Measurements from ENCODE around the gene TRIM67. TPM values are rescaled to one million over a fixed set of nuclear protein-coding genes. Genes with fewer than 3 reads are reported as not detected.

TRIM67 gene
- total RNA-seq, 2 donors from 2014 or later, result under 0.01 TPM; not detected in 1

DNA sequence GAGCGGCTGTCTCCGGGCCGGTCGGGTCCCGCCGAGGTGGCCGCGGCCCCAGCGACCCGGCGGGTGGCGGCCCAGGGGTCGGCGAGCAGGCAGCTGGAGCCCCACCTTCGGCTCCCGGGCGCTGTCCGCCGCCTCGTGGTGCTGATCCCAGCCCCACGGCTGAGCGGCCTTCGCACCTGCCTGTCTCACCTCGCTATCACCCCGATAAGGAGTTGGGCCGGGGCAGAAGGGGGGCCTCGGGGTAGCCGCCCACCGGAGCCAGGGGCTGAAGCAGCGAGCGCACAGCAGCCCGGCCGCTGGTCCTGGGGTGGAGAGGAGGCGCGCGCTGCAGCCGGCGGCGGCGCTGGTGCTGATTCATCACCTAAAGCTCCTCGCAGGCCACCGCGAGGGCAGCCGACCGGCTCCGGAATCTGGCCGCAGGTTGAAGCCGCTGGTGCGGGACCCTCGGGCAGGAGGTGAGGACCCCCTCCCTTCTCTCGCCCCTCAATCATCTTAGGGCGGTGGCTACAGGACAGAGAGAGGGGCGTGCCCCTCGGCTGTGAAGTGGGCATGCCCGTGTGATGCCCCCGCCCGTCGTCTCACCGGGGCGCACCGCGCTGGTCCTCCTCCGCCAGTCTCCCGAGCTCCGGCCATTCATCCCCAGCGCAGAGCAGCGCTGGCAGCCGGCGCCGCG is 575 bp downstream of the TRIM67 start:
- Histone ChIP-seq H3K4me1 (peaks cover 26% of the 10 kb centered on the region), H3K9me3 (no peaks in the 10 kb centered on the region), H3K27ac (peak overlapping the region in 1 of 4 donors; percentile 24), H3K4me3 (no peak overlapping the region), H3K27me3 (peaks cover 5 to 17% of the 10 kb centered on the region in 2 donors), H3K36me3 (replicated peaks in 1 of 2; ENCODE audit: insufficient read depth in 1 of 2, low read depth in 2 of 2) (no peaks in the 10 kb centered on the region)
- TF ChIP-seq, protein P1, sequence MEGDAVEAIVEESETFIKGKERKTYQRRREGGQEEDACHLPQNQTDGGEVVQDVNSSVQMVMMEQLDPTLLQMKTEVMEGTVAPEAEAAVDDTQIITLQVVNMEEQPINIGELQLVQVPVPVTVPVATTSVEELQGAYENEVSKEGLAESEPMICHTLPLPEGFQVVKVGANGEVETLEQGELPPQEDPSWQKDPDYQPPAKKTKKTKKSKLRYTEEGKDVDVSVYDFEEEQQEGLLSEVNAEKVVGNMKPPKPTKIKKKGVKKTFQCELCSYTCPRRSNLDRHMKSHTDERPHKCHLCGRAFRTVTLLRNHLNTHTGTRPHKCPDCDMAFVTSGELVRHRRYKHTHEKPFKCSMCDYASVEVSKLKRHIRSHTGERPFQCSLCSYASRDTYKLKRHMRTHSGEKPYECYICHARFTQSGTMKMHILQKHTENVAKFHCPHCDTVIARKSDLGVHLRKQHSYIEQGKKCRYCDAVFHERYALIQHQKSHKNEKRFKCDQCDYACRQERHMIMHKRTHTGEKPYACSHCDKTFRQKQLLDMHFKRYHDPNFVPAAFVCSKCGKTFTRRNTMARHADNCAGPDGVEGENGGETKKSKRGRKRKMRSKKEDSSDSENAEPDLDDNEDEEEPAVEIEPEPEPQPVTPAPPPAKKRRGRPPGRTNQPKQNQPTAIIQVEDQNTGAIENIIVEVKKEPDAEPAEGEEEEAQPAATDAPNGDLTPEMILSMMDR (IDR thresholded peaks at IDR 0.05), result no peak
- no peak for TF ChIP-seq POLR2A (IDR thresholded peaks at IDR 0.05)
- DNase-seq, result peak; percentile 30 to 61 (median 48)
- peak; percentile 79 for ATAC-seq
- intact Hi-C loops (cut with DNase I), result no loop called here
- 0 to 2% methylated on average over 1 to 67 of the region's 71 CpGs for WGBS, 2 donors

DNA sequence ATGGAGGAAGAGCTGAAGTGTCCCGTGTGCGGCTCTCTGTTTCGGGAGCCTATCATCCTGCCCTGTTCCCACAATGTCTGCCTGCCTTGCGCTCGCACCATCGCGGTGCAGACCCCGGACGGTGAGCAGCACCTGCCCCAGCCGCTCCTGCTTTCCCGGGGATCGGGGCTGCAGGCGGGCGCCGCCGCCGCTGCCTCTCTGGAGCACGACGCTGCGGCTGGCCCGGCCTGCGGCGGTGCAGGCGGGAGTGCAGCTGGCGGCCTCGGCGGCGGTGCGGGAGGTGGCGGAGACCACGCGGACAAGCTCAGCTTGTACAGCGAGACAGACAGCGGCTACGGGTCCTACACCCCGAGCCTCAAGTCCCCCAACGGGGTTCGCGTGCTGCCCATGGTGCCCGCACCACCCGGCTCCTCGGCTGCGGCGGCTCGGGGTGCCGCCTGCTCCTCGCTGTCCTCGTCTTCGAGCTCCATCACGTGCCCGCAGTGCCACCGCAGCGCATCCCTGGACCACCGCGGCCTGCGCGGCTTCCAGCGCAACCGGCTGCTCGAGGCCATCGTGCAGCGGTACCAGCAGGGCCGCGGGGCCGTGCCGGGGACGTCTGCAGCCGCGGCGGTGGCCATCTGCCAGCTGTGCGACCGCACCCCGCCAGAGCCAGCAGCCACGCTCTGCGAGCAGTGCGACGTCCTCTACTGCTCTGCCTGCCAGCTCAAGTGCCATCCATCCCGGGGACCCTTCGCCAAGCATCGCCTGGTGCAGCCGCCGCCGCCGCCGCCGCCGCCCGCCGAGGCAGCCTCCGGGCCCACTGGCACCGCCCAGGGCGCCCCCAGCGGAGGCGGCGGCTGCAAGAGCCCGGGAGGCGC is 1.3 kb downstream of the TRIM67 start:
- Histone ChIP-seq H3K4me3 (no peak overlapping the region), H3K9me3 (no peaks in the 10 kb centered on the region), H3K27ac (no peak overlapping the region), H3K27me3 (peaks cover 5 to 17% of the 10 kb centered on the region in 2 donors), H3K36me3 (replicated peaks in 1 of 2; ENCODE audit: insufficient read depth in 1 of 2, low read depth in 2 of 2) (no peaks in the 10 kb centered on the region), H3K4me1 (peaks cover 26% of the 10 kb centered on the region)
- no peak for TF ChIP-seq POLR2A (IDR thresholded peaks at IDR 0.05)
- TF ChIP-seq, protein P1 (IDR thresholded peaks at IDR 0.05), result no peak
- DNase-seq (no peak), ATAC-seq (no peak)
- intact Hi-C loops (cut with DNase I), result no loop called here
- 6% methylated on average over 89 of the region's 97 CpGs; no CpG with 5 or more reads in 1 of the 2 donors for WGBS, 2 donors

DNA sequence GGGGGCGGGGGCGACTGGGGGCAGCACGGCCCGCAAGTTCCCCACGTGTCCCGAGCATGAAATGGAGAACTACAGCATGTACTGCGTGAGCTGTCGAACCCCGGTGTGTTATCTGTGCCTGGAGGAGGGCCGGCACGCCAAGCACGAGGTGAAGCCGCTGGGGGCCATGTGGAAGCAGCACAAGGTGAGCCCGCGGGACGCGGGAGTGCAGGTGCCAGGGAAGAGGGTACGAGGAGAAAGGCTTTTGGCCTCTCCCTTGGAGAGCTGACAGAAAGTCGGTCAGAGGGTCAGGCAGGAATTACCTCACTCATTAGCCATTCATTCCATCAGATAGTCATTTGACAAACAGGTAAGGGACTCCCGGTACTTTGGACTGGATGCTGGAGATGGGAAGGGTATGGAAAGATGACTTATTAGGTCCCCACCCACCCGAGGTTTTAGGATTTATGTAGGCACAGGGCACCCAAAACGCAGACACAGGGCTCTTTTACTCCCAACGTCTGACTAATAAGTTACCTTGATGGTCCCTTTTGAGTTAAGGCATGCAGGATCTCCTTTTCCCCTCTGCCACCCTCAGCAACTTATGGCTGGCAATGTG is 2.1 kb downstream of the TRIM67 start:
- Histone ChIP-seq H3K4me1 (peaks cover 26% of the 10 kb centered on the region), H3K4me3 (no peak overlapping the region), H3K27me3 (peaks cover 5 to 17% of the 10 kb centered on the region in 2 donors), H3K27ac (no peak overlapping the region), H3K9me3 (no peaks in the 10 kb centered on the region), H3K36me3 (replicated peaks in 1 of 2; ENCODE audit: insufficient read depth in 1 of 2, low read depth in 2 of 2) (no peaks in the 10 kb centered on the region)
- intact Hi-C loops (cut with DNase I), result no loop called here
- WGBS, 2 donors, result 29 to 35% methylated on average over 19 to 21 of the region's 23 CpGs
- DNase-seq (no peak), ATAC-seq (no peak)
- TF ChIP-seq POLR2A (IDR thresholded peaks at IDR 0.05), result no peak
- TF ChIP-seq, protein P1 (IDR thresholded peaks at IDR 0.05), result no peak

GRCh38 chr1:231165371-231165770 is 3.5 kb downstream of the TRIM67 start:
- 90 to 96% methylated on average over 1 of the region's 1 CpG for WGBS, 2 donors
- Histone ChIP-seq H3K4me3 (no peak overlapping the region), H3K4me1 (peaks cover 26% of the 10 kb centered on the region), H3K9me3 (no peaks in the 10 kb centered on the region), H3K27ac (no peak overlapping the region), H3K27me3 (peaks cover 5 to 17% of the 10 kb centered on the region in 2 donors), H3K36me3 (replicated peaks in 1 of 2; ENCODE audit: insufficient read depth in 1 of 2, low read depth in 2 of 2) (no peaks in the 10 kb centered on the region)
- DNase-seq (no peak), ATAC-seq (no peak)
- intact Hi-C loops (cut with DNase I), result no loop called here
- TF ChIP-seq, protein P1 (IDR thresholded peaks at IDR 0.05), result no peak
- TF ChIP-seq POLR2A (IDR thresholded peaks at IDR 0.05), result no peak

Measured in body of pancreas (tissue), 4 donors.